WTC11 (cell line): ENCODE measurements around the gene CD8A. TPM values are rescaled to one million over a fixed set of nuclear protein-coding genes. Genes with fewer than 3 reads are reported as not detected.

Experiments
- ATF1 ChIP-seq: sonication (generic); formaldehyde crosslinking; IDR thresholded peaks from 2 replicates; pipeline ENCODE4 v1.8.1; 2023; ENCODE audit warnings: mild to moderate bottlenecking, moderate library complexity, missing genetic modification reagents
- CREB1 ChIP-seq: sonication (generic); formaldehyde crosslinking; IDR thresholded peaks from 2 replicates; pipeline ENCODE4 v1.8.0; 2023; ENCODE audit warnings: mild to moderate bottlenecking, missing genetic modification reagents
- ETV6 ChIP-seq: sonication (generic); formaldehyde crosslinking; IDR thresholded peaks from 2 replicates; pipeline ENCODE4 v1.8.1; 2022; ENCODE audit warnings: mild to moderate bottlenecking, missing genetic modification reagents
- FOXK1 ChIP-seq: sonication (generic); formaldehyde crosslinking; IDR thresholded peaks from 2 replicates; pipeline ENCODE4 v1.8.0; 2022; ENCODE audit warnings: mild to moderate bottlenecking, moderate library complexity, missing genetic modification reagents
- FOXP1 ChIP-seq: sonication (generic); formaldehyde crosslinking; IDR thresholded peaks from 2 replicates; pipeline ENCODE4 v1.8.0; 2022; ENCODE audit warnings: missing genetic modification reagents, mild to moderate bottlenecking, moderate library complexity, borderline replicate concordance
- HMGA2 ChIP-seq: fragments of 250-450 bp; sonication (Bioruptor Pico); IDR thresholded peaks from 2 replicates; pipeline ENCODE4 v1.4.0; 2021; ENCODE audit warnings: mild to moderate bottlenecking, moderate library complexity
- NFE2L1 ChIP-seq: sonication (generic); formaldehyde crosslinking; IDR thresholded peaks from 2 replicates; pipeline ENCODE4 v1.8.1; 2023; ENCODE audit warnings: missing genetic modification reagents
- PRRX2 ChIP-seq: fragments of 250-450 bp; sonication (Bioruptor Pico); IDR thresholded peaks from 2 replicates; pipeline ENCODE4 v1.8.0; 2021; ENCODE audit warnings: mild to moderate bottlenecking
- SMAD3 ChIP-seq: sonication (generic); formaldehyde crosslinking; IDR thresholded peaks from 2 replicates; pipeline ENCODE4 v1.8.0; 2022; ENCODE audit warnings: missing genetic modification reagents, mild to moderate bottlenecking, borderline replicate concordance
- SMAD4 ChIP-seq: sonication (generic); formaldehyde crosslinking; IDR thresholded peaks from 2 replicates; pipeline ENCODE4 v1.8.0; 2022; ENCODE audit warnings: mild to moderate bottlenecking, missing genetic modification reagents
- ZBTB21 ChIP-seq: sonication (generic); formaldehyde crosslinking; IDR thresholded peaks from 2 replicates; pipeline ENCODE4 v1.8.1; 2023; ENCODE audit warnings: mild to moderate bottlenecking, missing genetic modification reagents, borderline replicate concordance
- total RNA-seq: library from RNA; stranded (reverse); gene quantifications from 3 replicates; pipeline ENCODE4 v1.2.3, GENCODE V29; 2021
- TF ChIP-seq, protein P1 (sequence below): sonication (generic); formaldehyde crosslinking; IDR thresholded peaks from 2 replicates; pipeline ENCODE4 v1.8.0; 2022; ENCODE audit warnings: mild to moderate bottlenecking, missing genetic modification reagents
- TF ChIP-seq, protein P2 (sequence below): sonication (generic); formaldehyde crosslinking; IDR thresholded peaks from 2 replicates; pipeline ENCODE4 v1.8.0; 2023; ENCODE audit warnings: missing genetic modification reagents, mild to moderate bottlenecking, borderline replicate concordance
- TF ChIP-seq, protein P3 (sequence below): sonication (generic); formaldehyde crosslinking; IDR thresholded peaks from 2 replicates; pipeline ENCODE4 v1.8.0; 2022; ENCODE audit warnings: mild to moderate bottlenecking, missing genetic modification reagents
- TF ChIP-seq, protein P4 (sequence below): sonication (generic); formaldehyde crosslinking; IDR thresholded peaks from 2 replicates; pipeline ENCODE4 v1.8.1; 2022; ENCODE audit warnings: mild to moderate bottlenecking, moderate library complexity, missing genetic modification reagents
- TF ChIP-seq, protein P5 (sequence below): sonication (generic); formaldehyde crosslinking; IDR thresholded peaks from 2 replicates; pipeline ENCODE4 v1.8.0; 2022; ENCODE audit warnings: mild to moderate bottlenecking, missing genetic modification reagents
- TF ChIP-seq, protein P6 (sequence below): sonication (generic); formaldehyde crosslinking; IDR thresholded peaks from 2 replicates; pipeline ENCODE4 v1.8.0; 2023; ENCODE audit warnings: mild to moderate bottlenecking, missing genetic modification reagents
- TF ChIP-seq, protein P7 (sequence below): sonication (generic); formaldehyde crosslinking; IDR thresholded peaks from 2 replicates; pipeline ENCODE4 v1.8.0; 2022; ENCODE audit warnings: mild to moderate bottlenecking, missing genetic modification reagents

CD8A gene
- total RNA-seq, 1 experiment from 2014 or later: 0.44 TPM

DNA sequence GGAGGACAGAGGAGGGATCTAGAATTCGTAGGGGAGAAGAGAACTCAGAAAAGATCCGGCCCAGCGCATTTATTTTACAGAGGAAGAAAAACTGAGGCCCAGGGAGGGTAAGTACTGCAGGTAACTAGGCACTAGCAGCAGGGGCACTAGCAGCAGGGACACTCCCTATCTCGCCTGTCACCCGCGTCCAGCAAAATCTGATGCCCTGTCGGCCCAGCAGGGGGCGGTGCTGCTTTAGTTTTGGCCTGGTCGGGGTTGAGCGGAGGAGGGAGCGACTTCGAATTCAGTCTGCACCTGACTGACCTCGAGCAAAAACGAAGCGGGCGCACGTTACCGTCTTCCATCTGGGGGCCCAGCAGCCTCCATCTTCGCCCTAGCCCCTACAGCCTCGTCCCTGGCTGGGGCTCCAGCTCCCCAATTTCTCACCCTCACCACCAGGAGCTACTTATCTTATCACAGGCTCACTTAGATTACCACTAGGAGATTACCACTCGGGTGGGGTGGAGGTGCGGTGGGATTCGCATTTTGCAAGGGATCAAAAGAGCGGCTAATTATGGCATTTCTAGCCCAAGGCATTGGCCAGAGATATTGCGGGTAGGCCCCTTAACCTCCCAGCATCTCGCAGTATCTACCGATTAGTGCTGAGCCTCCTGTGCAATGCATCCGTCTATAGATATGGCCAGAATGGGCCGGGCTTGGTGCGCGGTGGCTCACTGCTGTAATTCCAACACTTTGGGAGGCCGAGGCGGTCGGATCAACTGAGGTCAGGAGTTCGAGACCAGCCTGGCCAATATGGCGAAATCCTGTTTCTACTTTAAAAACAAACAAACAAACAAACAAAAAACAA is 17.8 kb upstream of the CD8A start (continued):
- TF ChIP-seq, protein P1, sequence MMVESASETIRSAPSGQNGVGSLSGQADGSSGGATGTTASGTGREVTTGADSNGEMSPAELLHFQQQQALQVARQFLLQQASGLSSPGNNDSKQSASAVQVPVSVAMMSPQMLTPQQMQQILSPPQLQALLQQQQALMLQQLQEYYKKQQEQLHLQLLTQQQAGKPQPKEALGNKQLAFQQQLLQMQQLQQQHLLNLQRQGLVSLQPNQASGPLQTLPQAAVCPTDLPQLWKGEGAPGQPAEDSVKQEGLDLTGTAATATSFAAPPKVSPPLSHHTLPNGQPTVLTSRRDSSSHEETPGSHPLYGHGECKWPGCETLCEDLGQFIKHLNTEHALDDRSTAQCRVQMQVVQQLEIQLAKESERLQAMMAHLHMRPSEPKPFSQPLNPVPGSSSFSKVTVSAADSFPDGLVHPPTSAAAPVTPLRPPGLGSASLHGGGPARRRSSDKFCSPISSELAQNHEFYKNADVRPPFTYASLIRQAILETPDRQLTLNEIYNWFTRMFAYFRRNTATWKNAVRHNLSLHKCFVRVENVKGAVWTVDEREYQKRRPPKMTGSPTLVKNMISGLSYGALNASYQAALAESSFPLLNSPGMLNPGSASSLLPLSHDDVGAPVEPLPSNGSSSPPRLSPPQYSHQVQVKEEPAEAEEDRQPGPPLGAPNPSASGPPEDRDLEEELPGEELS: peak; percentile 74
- TF ChIP-seq, protein P2, sequence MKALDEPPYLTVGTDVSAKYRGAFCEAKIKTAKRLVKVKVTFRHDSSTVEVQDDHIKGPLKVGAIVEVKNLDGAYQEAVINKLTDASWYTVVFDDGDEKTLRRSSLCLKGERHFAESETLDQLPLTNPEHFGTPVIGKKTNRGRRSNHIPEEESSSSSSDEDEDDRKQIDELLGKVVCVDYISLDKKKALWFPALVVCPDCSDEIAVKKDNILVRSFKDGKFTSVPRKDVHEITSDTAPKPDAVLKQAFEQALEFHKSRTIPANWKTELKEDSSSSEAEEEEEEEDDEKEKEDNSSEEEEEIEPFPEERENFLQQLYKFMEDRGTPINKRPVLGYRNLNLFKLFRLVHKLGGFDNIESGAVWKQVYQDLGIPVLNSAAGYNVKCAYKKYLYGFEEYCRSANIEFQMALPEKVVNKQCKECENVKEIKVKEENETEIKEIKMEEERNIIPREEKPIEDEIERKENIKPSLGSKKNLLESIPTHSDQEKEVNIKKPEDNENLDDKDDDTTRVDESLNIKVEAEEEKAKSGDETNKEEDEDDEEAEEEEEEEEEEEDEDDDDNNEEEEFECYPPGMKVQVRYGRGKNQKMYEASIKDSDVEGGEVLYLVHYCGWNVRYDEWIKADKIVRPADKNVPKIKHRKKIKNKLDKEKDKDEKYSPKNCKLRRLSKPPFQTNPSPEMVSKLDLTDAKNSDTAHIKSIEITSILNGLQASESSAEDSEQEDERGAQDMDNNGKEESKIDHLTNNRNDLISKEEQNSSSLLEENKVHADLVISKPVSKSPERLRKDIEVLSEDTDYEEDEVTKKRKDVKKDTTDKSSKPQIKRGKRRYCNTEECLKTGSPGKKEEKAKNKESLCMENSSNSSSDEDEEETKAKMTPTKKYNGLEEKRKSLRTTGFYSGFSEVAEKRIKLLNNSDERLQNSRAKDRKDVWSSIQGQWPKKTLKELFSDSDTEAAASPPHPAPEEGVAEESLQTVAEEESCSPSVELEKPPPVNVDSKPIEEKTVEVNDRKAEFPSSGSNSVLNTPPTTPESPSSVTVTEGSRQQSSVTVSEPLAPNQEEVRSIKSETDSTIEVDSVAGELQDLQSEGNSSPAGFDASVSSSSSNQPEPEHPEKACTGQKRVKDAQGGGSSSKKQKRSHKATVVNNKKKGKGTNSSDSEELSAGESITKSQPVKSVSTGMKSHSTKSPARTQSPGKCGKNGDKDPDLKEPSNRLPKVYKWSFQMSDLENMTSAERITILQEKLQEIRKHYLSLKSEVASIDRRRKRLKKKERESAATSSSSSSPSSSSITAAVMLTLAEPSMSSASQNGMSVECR (CRISPR knock-in tag): peak; percentile 84; the same call in 1 of the 2 replicates
- TF ChIP-seq FOXK1: 0 out of 2 replicates have a peak, but pooled peaks have one; percentile 43
- no peak; the same call in 1 of the 2 replicates for TF ChIP-seq ZBTB21 (CRISPR knock-in tag)
- TF ChIP-seq, protein P3, sequence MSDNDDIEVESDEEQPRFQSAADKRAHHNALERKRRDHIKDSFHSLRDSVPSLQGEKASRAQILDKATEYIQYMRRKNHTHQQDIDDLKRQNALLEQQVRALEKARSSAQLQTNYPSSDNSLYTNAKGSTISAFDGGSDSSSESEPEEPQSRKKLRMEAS (CRISPR knock-in tag): peak; percentile 97
- TF ChIP-seq NFE2L1 (CRISPR knock-in tag): peak; percentile 77; the same call in 1 of the 2 replicates
- TF ChIP-seq, protein P4, sequence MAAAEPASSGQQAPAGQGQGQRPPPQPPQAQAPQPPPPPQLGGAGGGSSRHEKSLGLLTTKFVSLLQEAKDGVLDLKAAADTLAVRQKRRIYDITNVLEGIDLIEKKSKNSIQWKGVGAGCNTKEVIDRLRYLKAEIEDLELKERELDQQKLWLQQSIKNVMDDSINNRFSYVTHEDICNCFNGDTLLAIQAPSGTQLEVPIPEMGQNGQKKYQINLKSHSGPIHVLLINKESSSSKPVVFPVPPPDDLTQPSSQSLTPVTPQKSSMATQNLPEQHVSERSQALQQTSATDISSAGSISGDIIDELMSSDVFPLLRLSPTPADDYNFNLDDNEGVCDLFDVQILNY (CRISPR knock-in tag): peak; percentile 38; the same call in 1 of the 2 replicates
- TF ChIP-seq, protein P5, sequence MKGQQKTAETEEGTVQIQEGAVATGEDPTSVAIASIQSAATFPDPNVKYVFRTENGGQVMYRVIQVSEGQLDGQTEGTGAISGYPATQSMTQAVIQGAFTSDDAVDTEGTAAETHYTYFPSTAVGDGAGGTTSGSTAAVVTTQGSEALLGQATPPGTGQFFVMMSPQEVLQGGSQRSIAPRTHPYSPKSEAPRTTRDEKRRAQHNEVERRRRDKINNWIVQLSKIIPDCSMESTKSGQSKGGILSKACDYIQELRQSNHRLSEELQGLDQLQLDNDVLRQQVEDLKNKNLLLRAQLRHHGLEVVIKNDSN (CRISPR knock-in tag): peak; percentile 71
- TF ChIP-seq PRRX2 (CRISPR knock-in tag): no peak
- TF ChIP-seq SMAD4 (CRISPR knock-in tag): 0 out of 2 replicates have a peak, but pooled peaks have one; percentile 56
- TF ChIP-seq, protein P6, sequence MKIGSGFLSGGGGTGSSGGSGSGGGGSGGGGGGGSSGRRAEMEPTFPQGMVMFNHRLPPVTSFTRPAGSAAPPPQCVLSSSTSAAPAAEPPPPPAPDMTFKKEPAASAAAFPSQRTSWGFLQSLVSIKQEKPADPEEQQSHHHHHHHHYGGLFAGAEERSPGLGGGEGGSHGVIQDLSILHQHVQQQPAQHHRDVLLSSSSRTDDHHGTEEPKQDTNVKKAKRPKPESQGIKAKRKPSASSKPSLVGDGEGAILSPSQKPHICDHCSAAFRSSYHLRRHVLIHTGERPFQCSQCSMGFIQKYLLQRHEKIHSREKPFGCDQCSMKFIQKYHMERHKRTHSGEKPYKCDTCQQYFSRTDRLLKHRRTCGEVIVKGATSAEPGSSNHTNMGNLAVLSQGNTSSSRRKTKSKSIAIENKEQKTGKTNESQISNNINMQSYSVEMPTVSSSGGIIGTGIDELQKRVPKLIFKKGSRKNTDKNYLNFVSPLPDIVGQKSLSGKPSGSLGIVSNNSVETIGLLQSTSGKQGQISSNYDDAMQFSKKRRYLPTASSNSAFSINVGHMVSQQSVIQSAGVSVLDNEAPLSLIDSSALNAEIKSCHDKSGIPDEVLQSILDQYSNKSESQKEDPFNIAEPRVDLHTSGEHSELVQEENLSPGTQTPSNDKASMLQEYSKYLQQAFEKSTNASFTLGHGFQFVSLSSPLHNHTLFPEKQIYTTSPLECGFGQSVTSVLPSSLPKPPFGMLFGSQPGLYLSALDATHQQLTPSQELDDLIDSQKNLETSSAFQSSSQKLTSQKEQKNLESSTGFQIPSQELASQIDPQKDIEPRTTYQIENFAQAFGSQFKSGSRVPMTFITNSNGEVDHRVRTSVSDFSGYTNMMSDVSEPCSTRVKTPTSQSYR (CRISPR knock-in tag): 0 out of 2 replicates have a peak, but pooled peaks have one; percentile 60
- TF ChIP-seq ATF1 (CRISPR knock-in tag): no peak
- TF ChIP-seq HMGA2 (CRISPR knock-in tag): no peak
- peak; percentile 87; the same call in 1 of the 2 replicates for TF ChIP-seq FOXP1 (CRISPR knock-in tag)
- peak; percentile 83; the same call in 1 of the 2 replicates for TF ChIP-seq SMAD3
- TF ChIP-seq CREB1 (CRISPR knock-in tag): 0 out of 2 replicates have a peak, but pooled peaks have one; percentile 50
- TF ChIP-seq, protein P7, sequence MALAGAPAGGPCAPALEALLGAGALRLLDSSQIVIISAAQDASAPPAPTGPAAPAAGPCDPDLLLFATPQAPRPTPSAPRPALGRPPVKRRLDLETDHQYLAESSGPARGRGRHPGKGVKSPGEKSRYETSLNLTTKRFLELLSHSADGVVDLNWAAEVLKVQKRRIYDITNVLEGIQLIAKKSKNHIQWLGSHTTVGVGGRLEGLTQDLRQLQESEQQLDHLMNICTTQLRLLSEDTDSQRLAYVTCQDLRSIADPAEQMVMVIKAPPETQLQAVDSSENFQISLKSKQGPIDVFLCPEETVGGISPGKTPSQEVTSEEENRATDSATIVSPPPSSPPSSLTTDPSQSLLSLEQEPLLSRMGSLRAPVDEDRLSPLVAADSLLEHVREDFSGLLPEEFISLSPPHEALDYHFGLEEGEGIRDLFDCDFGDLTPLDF (CRISPR knock-in tag): peak; percentile 80; the same call in 1 of the 2 replicates
- TF ChIP-seq ETV6: peak; percentile 45; the same call in 1 of the 2 replicates
- TF ChIP-seq, all 79 proteins: peak for 20
